Activated CD4-positive, alpha-beta memory T cell treated with anti-CD3 and anti-CD28 coated beads, Interleukin-2, amount 10 ng/mL, durations not matched to agents 7 days and 5 days (primary cell): ENCODE results near the gene SFXN5. TPM values are rescaled to one million over a fixed set of nuclear protein-coding genes. Genes with fewer than 3 reads are reported as not detected.

ENCODE experiments used
- CTCF ChIA-PET: fragments of 350-600 bp; sonication (Branson Sonifier 250); formaldehyde crosslinking; loops from one replicate; lab custom pipeline; 2021; ENCODE audit warnings: antibody characterized with exemption, inconsistent platforms; lab: Charles Lee
- POLR2A ChIA-PET: fragments of 350-600 bp; sonication (Branson Sonifier 250); formaldehyde crosslinking; loops from one replicate; lab custom pipeline; 2021; ENCODE audit warnings: antibody characterized with exemption; lab: Charles Lee
- DNase-seq: peaks from one replicate; pipeline ENCODE4 v3.0.0-alpha.2; 2020
- H3K27ac Mint-ChIP-seq: one replicate; pipeline ENCODE4 v1.8.0; 2021; ENCODE audit warnings: mild to moderate bottlenecking, mixed read lengths
- H3K27me3 Mint-ChIP-seq: one replicate; pipeline ENCODE4 v1.8.0; 2021; ENCODE audit warnings: mixed read lengths
- H3K36me3 Mint-ChIP-seq: one replicate; pipeline ENCODE4 v1.8.0; 2021; ENCODE audit warnings: low read depth, mixed read lengths
- H3K4me1 Mint-ChIP-seq: one replicate; pipeline ENCODE4 v1.8.0; 2021; ENCODE audit warnings: mixed read lengths
- H3K4me3 Mint-ChIP-seq: one replicate; pipeline ENCODE4 v1.8.0; 2021; ENCODE audit warnings: mild to moderate bottlenecking, mixed read lengths
- H3K9me3 Mint-ChIP-seq: one replicate; pipeline ENCODE4 v1.8.0; 2021; ENCODE audit warnings: mixed read lengths
- total RNA-seq, 2 experiments: library from RNA; stranded (reverse); gene quantifications; one replicate each; pipeline ENCODE4 v1.2.3, GENCODE V29; 2021

SFXN5 gene
- total RNA-seq, 2 experiments from 2014 or later: 4.3 to 6.1 TPM

DNA sequence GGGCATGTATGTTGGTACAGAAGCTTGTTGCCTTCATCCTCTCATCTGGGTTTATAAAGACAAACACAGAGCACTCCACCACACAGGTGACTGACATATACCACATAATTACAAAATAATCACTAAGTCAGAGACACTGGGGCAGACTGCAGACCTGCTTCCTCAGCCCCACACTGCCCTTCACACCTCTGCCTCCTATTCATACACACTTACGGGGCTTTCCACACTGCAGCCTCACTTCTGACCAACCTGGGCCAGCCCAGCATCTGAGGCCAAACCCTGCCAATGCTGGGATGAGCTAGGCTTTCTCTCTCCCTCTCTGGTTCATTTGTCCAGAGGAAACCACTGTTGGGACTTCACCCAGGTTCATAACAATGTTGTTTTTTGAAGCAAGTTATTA, 149.7 kb downstream of the SFXN5 start:
- ChIA-PET POLR2A (no interaction called here), CTCF (no interaction called here)
- Mint-ChIP-seq H3K36me3 (no peaks in the 10 kb centered on the region), H3K4me3 (no peak overlapping the region), H3K4me1 (peaks cover 22% of the 10 kb centered on the region), H3K27ac (no peak overlapping the region), H3K27me3 (peaks cover 70% of the 10 kb centered on the region), H3K9me3 (no peaks in the 10 kb centered on the region)
- peak; percentile 9 for DNase-seq

DNA sequence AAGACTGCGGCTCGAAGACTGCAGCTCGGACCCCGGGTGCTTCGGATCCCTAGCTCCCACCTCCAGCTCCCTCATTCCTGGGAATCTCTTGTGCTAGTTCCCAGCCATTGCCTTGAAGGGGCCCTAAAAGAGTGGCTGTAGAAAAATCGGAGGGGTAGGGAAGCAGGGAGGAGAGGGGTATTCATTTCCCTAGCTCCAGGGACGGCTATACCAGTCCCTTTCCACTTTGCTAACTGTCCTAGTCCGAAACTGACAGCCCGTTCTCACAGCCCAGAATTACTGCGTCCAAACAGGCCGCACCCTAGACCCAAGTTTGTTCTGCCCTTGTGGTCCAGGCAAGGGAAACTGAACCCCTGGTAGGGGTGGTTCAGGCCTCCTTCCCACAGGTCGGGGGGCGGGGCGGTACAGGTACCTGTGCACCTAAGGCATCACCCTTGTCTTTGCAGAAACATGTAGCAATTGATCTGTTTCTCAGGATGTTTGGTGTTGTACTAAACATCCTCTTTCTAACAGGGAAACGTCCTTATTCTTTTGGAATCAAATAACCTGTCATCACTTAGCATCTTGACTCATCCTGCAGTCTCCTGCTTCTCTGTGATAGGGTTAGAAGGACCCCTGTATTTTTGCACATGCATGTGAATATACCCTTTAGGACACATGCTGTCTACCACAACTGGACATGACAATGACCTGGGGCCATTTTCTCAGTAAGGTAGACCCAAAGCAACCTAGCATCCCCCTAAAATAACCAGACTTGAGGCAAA, 150.2 kb downstream of the SFXN5 start:
- no peak for DNase-seq
- Mint-ChIP-seq H3K4me1 (peaks cover 25% of the 10 kb centered on the region), H3K27me3 (peaks cover 76% of the 10 kb centered on the region), H3K27ac (no peak overlapping the region), H3K36me3 (no peaks in the 10 kb centered on the region), H3K4me3 (no peak overlapping the region), H3K9me3 (no peaks in the 10 kb centered on the region)
- ChIA-PET CTCF (no interaction called here), POLR2A (no interaction called here)

DNA sequence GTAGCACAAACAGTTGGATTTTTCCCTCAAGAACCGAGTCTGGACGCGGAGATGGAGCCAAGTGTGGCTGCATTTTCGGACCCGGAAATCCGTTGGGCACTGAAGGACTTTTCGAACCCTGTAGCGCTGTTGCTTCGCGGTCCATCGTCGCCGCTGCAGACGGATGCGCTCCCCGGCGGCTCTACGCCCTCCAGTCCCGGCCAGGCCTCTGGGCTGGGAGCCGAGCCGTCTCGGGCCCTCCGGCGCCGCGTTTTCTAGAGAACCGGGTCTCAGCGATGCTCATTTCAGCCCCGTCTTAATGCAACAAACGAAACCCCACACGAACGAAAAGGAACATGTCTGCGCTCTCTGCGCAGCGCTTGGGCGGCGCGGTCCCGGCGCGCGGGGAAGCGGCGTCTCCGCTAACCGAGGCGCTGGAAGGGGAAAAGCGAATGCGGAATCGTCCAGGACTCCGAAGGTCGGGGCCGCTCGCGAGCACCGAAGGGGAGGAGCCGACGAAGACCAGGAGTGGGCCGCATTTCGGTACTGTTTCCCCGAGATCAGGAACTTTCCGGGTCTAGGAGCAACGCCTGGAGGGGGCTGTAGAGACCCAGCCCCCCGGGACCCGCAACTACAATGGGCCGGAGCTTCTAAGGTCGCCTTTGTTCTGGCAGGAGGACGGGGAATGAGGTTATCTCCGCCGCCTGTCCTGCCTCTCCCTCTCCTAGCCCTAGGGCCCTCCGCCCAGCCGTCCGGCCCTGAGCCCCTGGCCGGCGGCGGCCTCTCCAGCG, 151.0 kb downstream of the SFXN5 start:
- Mint-ChIP-seq H3K4me3 (no peak overlapping the region), H3K27ac (no peak overlapping the region), H3K4me1 (peaks cover 28% of the 10 kb centered on the region), H3K9me3 (no peaks in the 10 kb centered on the region), H3K27me3 (peaks cover 79% of the 10 kb centered on the region), H3K36me3 (no peaks in the 10 kb centered on the region)
- DNase-seq: peak; percentile 23
- ChIA-PET CTCF (no interaction called here), POLR2A (no interaction called here)

DNA sequence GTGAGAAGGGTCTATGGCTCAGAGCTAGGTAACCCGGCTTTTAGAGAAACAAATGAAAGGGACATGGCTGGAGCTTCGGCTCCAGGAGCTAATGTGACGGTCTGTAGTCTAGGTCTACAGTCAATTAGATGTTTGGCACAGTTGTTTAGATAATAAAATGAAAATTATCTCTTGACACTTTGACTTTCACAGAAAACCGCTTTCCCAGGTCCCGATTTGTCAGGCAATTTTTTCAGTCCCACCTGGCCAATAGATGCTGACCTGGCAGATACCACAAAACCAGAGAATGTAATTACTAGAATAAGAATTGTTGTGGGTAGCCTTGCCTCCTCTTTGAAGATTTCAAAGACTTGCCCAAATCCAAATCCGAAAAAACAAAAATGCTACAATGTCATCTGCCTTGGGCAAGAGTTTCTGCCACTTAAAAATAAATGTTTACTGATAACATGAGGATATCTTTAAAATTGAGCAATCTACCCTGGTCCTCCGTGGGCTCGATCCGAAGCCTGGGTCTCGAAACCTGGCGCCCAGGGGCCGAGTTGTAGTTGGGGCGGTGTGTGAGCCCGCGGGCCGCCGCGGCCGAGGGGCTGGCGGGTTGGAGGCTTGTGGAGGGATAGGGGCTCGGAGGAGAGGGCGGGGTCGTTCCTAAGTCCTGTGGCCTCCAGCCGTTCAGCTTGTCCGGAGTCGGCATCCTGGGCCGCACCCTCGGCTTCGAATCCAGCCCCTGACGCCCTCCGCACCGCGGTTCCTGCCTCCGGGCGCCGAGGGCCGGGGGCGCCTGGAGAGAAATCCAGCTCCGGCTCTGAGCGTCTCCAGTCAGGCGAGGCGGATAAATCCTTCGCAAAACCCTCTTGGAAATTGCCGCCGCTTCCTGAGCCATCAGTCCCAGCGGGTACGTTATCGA, 151.8 kb downstream of the SFXN5 start:
- POLR2A ChIA-PET: no interaction called here
- H3K4me1 Mint-ChIP-seq: peaks cover 32% of the 10 kb centered on the region
- H3K9me3 Mint-ChIP-seq: no peaks in the 10 kb centered on the region
- H3K4me3 Mint-ChIP-seq: no peak overlapping the region
- DNase-seq: peak; percentile 14
- H3K27me3 Mint-ChIP-seq: peaks cover 79% of the 10 kb centered on the region
- no peak overlapping the region for H3K27ac Mint-ChIP-seq
- CTCF ChIA-PET: no interaction called here
- no peaks in the 10 kb centered on the region for H3K36me3 Mint-ChIP-seq

DNA sequence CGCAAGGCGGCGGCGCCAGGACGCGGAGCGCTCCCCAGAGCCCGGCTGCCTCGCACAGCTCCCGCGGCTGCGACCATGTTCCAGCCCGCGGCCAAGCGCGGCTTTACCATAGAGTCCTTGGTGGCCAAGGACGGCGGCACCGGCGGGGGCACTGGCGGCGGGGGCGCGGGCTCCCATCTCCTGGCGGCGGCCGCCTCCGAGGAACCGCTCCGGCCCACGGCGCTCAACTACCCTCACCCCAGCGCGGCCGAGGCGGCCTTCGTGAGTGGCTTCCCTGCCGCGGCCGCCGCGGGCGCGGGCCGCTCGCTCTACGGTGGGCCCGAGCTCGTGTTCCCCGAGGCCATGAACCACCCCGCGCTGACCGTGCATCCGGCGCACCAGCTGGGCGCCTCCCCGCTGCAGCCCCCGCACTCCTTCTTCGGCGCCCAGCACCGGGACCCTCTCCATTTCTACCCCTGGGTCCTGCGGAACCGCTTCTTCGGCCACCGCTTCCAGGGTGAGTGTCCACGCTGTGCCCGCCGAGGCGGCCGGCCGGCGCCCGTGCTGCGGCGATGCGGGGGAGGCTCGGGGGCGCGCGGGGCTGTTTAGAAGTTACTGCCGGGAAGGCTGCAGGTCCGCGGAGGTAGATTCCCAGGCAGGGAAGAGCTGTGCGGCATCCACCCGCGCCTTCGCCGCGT, 153.5 kb downstream of the SFXN5 start:
- CTCF ChIA-PET: interaction anchor here (1.3 kb wide), 1 partner anchor 56 kb away, joined by 4 read pairs; no protein-coding TSS in a partner anchor
- Mint-ChIP-seq H3K27me3 (peaks cover 84% of the 10 kb centered on the region), H3K36me3 (no peaks in the 10 kb centered on the region), H3K27ac (no peak overlapping the region), H3K4me1 (peaks cover 28% of the 10 kb centered on the region), H3K9me3 (no peaks in the 10 kb centered on the region), H3K4me3 (no peak overlapping the region)
- POLR2A ChIA-PET: interaction anchor here (1.8 to 2.1 kb wide), 2 partner anchors 10 to 36 kb away, joined by 9 to 11 read pairs; no protein-coding TSS in a partner anchor
- DNase-seq: no peak

DNA sequence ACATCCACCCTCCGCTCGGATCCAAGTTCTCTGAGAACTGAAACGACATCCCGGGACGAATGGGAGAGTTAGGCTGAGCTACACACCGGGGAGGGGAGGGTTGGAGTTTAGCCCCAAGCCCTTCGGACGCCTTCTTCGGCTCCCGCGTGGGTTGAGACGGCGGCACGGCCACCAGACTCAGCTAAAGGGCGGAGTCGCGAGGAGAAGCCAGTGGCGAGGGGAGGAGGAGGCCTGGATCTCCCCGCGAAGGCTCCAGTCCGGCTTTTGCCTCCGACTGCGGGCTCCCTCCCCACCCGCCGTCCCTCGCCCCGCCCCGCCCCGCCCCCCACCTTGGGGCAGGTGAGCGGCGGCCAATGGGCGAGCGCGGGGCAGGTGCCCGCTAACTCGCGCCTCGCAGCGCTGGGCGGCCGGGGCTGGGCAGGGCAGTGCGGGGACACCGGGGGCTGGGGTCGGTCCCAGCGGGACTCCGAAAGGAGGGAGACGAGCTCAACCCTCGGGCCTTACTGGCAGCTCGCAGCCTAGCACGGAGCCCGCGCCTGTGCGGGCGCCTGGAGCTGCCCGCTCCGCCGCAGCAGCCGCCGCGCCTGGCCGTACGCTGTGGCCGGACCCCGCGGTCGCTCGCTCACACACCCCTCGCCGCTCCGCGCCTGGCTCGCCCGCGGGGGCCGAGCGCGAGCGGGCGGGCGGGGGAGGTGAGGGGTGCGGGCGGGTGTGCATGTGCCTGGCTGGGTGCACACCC, 154.2 kb downstream of the SFXN5 start, which contains the start of gene EMX1:
Gene EMX1, plus strand, starts transcription at position 382 of the 739 bp plus-strand sequence. Its CDS starts 334 bp downstream, at position 716.
- ChIA-PET CTCF (interaction anchor here (0.7 to 1.3 kb wide), 4 partner anchors 9 to 58 kb away, joined by 3 to 4 read pairs (median 3); no protein-coding TSS in a partner anchor), POLR2A (interaction anchor here (0.6 to 2.1 kb wide), 5 partner anchors 8 to 1708 kb away, joined by 3 to 11 read pairs (median 3); no protein-coding TSS in a partner anchor)
- Mint-ChIP-seq H3K27me3 (peaks cover 81% of the 10 kb centered on the region), H3K9me3 (no peaks in the 10 kb centered on the region), H3K4me1 (peaks cover 28% of the 10 kb centered on the region), H3K36me3 (no peaks in the 10 kb centered on the region), H3K27ac (peak within 1 kb of the TSS; percentile 16), H3K4me3 (peak within 1 kb of the TSS; percentile 58)
- DNase-seq: peak; percentile 32

DNA sequence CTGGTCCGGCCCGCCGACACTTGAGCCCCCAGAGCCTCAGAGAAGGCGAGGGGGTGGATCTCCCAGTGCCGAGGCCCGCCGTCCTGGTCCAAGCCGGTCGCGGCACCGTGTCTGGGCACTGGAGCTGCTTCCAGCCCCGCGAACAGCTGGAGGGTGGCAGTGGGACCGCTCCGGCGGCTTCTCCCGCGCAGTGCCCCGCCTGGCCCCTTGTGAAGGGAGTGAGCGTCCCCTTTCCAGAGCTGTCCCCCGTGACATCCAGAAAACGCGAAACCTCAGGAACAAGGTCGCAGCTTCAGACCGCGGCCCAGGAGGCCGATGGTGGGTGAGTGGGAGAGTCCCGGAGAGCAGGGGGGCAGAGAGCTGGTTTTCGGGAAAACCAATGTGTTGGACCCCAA, 154.8 kb downstream of the SFXN5 start:
- Mint-ChIP-seq H3K27ac (peak overlapping the region; percentile 16), H3K36me3 (no peaks in the 10 kb centered on the region)

DNA sequence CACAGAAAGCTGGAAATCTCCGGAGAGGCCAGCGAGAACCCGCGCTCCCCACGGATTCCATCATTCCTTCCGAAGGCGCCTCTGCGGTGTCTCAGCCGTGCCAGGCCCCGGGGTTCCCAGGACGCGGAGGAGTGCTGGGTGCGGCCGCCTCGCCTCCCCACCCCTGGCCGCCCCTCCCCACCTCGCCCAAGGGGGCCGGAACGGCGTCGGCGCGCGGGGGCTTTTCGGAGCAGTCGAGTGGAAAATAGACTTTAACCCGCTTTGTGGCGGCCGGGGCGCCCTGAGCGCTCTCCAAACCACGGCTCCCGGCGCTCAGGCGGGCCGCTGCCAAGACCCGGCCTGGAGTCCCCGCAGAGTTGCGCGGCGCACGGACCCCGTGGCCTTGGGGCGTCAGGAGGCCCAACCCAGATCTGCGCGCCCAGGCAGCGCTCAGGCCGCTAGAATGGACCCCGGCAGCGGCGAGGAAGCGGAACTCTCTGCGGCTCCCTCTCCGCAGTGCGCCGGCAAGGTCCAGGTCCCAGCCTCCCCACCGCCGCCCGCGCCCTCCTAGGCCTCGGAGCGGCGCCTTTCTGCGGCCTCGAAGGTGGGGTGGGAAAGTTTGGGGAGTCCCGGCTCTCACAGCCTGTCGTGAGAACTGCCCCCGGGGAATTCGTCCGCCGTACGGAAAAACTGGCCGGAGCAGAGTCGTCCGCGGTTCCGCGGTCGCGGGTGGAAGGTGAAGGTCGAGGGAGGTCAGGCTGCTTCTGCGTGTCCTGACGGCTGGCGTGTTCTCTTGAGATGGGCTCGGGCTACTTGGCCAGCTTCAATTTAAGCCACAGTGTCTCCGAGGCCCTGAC, 155.4 kb downstream of the SFXN5 start:
- Mint-ChIP-seq H3K27ac (no peak overlapping the region), H3K4me1 (peaks cover 28% of the 10 kb centered on the region), H3K9me3 (no peaks in the 10 kb centered on the region), H3K36me3 (no peaks in the 10 kb centered on the region), H3K27me3 (peaks cover 81% of the 10 kb centered on the region), H3K4me3 (peak overlapping the region; percentile 58)
- ChIA-PET POLR2A (interaction anchor here (1.1 to 2.1 kb wide), 3 partner anchors 12 to 374 kb away, joined by 3 to 9 read pairs (median 5); no protein-coding TSS in a partner anchor), CTCF (interaction anchor here (0.7 to 0.8 kb wide), 2 partner anchors 10 to 57 kb away, joined by 3 read pairs; no protein-coding TSS in a partner anchor)
- peak; percentile 37 for DNase-seq

More for the DNA sequence above, 154.8 kb downstream of the SFXN5 start:
- no peak for DNase-seq
- H3K9me3 Mint-ChIP-seq: no peaks in the 10 kb centered on the region
- ChIA-PET CTCF (interaction anchor here (0.7 to 1.3 kb wide), 4 partner anchors 10 to 57 kb away, joined by 3 to 4 read pairs (median 3); no protein-coding TSS in a partner anchor), POLR2A (interaction anchor here (0.6 to 2.1 kb wide), 5 partner anchors 9 to 1707 kb away, joined by 3 to 11 read pairs (median 3); no protein-coding TSS in a partner anchor)
- peaks cover 28% of the 10 kb centered on the region for H3K4me1 Mint-ChIP-seq
- H3K4me3 Mint-ChIP-seq: peak overlapping the region; percentile 58
- peaks cover 81% of the 10 kb centered on the region for H3K27me3 Mint-ChIP-seq

DNA sequence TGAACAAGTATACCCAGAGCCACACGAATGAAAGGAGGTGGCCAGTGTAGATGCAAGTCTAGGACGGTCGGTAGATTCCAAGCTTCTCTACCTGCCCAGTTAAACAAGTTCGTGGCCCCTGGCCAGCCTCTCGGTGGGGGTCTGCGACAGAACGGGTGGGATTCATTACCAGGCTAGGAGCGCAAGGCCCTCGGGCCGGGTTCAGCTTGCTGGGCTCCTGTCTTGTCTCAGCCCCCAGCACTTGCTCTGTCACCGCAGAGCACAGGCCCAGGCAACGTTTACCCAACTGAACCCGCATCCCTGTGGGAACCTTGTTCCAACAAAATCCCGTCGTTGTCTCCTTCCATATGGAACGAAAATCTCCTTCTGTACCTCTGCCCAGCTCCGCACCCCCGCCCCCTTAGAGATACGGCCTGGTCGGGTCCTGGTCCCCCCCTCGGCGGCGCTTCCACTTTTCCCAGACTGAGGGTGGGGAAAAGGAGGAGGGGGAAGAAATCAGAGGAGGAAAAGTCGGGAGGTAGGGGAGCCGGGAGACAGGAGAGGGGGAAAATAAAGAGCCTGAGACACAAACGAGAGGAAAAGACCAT, 156.1 kb downstream of the SFXN5 start:
- Mint-ChIP-seq H3K27me3 (peaks cover 81% of the 10 kb centered on the region), H3K4me1 (peaks cover 26% of the 10 kb centered on the region), H3K27ac (peak overlapping the region; percentile 35), H3K4me3 (no peak overlapping the region), H3K36me3 (no peaks in the 10 kb centered on the region), H3K9me3 (no peaks in the 10 kb centered on the region)
- ChIA-PET CTCF (no interaction called here), POLR2A (interaction anchor here (2.1 kb wide), 1 partner anchor 12 kb away, joined by 5 read pairs; no protein-coding TSS in a partner anchor)
- DNase-seq: no peak

DNA sequence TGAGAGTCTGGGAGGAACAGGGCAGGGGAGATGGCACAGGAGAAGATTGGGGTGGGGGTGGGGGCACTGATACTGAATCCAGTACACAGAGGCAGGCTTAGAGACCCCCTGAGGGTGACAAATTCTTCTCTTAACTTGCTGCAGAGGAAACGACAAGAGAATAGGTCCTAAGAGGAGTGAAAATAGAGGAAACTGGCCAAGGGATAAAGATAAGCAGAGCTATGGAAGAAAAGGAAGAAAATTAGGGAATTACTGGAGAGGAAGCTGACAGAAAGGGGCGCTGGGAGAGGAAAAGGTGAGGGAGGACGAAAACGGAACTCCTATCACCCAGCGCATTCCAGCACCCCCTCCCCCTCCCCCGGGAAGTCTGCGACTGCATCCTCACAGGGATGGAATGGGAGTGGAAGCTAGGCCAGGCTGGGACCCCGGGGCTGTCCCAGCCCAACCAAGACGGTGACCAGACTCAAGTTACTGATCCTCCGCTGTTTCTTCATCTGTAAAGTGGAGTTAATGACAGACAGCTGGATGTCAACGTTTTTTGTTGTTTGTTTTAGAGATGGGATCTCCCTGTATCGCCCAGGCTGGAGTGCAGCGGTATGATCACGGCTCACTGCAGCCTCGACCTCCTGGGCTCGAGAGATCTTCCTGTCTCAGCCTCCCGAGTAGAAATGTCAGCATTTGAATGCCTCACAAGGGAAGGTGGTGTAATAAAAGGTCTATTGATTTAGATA, 156.8 kb downstream of the SFXN5 start:
- peaks cover 22% of the 10 kb centered on the region for H3K4me1 Mint-ChIP-seq
- POLR2A ChIA-PET: interaction anchor here (2.1 kb wide), 1 partner anchor 13 kb away, joined by 5 read pairs; no protein-coding TSS in a partner anchor
- no peaks in the 10 kb centered on the region for H3K9me3 Mint-ChIP-seq
- H3K36me3 Mint-ChIP-seq: no peaks in the 10 kb centered on the region
- no peak overlapping the region for H3K4me3 Mint-ChIP-seq
- no peak for DNase-seq
- H3K27ac Mint-ChIP-seq: peak overlapping the region; percentile 35
- peaks cover 79% of the 10 kb centered on the region for H3K27me3 Mint-ChIP-seq
- CTCF ChIA-PET: no interaction called here
